Hindlimb muscle (tissue), 1 donor: Measurements from ENCODE around the gene KIAA0319L. TPM values are rescaled to one million over a fixed set of nuclear protein-coding genes. Genes with fewer than 3 reads are reported as not detected.
"Not testable (repeated sequence)": the region's sequence is repeated elsewhere in the genome, so short reads cannot be mapped to it uniquely, and the experiment has no call there.

ENCODE experiments used
- DNase-seq: peaks from one replicate; pipeline ENCODE4 v3.0.0-alpha.2; 2013
- polyA plus RNA-seq: library from polyadenylated mRNA; unstranded; fragments of 120-200 nt; gene quantifications from one replicate; pipeline ENCODE4 v1.2.1, GENCODE V29; 2013; ENCODE audit not compliant: insufficient read length

The KIAA0319L gene
- polyA plus RNA-seq, 1 donor = 41.3 TPM

DNA sequence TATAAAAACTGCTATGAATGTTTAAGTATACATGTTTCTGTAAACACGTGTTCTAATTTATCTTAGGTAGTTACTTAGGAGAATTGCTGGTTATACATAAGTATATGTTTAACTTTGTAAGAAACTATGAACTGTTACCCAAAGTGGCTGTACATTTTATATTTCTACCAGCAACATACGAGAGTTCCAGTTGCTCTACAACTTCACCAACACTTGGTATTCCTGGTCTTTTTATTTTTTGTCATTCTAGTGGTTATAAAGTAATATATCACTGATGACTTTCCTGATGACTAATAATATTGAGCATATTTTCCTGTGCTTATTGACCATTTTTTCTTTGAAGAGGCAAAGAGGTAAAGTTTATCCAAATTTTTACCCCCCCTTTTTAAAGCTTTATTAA lies 76.0 kb downstream of the KIAA0319L start:
- no peak for DNase-seq

GRCh38 chr1:35477870-35478269 lies 79.3 kb downstream of the KIAA0319L start:
- DNase-seq = no peak

GRCh38 chr1:35475856-35476674 lies 81.1 kb downstream of the KIAA0319L start:
- DNase-seq = no peak

GRCh38 chr1:35475356-35475755 lies 81.8 kb downstream of the KIAA0319L start:
- no peak for DNase-seq

DNA sequence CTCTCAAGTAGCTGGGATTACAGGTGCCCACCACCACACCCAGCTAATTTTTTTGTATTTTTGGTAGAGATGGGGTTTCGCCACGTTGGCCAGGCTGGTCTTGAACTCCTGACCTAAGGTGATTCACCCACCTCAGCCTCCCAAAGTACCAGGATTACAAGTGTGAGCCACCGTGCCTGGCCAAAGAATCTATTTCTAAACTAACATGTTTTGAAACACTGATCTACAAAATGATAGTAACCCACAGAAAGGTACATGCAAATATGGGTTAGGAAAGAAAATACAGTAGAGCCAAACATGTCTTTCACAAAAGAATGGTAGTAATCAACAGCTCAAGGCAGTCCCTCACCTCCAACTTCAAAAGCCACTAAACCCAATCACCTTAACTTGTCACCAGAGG lies 84.0 kb downstream of the KIAA0319L start:
- not testable (repeated sequence) for DNase-seq

- no peak for DNase-seq
Measured at GRCh38 chr1:35470977-35471613, 86.1 kb downstream of the KIAA0319L start.

- no peak for DNase-seq
Measured at GRCh38 chr1:35466120-35466519, 91.1 kb downstream of the KIAA0319L start.

- DNase-seq = not testable (repeated sequence)
Measured at GRCh38 chr1:35463749-35464148, 93.5 kb downstream of the KIAA0319L start.

- DNase-seq = no peak
Measured at GRCh38 chr1:35463232-35463631, 94.0 kb downstream of the KIAA0319L start.

- DNase-seq = no peak
Measured at GRCh38 chr1:35461966-35462651, 95.1 kb downstream of the KIAA0319L start.

- DNase-seq = no peak
Measured at GRCh38 chr1:35460796-35461195, 96.4 kb downstream of the KIAA0319L start.

DNA sequence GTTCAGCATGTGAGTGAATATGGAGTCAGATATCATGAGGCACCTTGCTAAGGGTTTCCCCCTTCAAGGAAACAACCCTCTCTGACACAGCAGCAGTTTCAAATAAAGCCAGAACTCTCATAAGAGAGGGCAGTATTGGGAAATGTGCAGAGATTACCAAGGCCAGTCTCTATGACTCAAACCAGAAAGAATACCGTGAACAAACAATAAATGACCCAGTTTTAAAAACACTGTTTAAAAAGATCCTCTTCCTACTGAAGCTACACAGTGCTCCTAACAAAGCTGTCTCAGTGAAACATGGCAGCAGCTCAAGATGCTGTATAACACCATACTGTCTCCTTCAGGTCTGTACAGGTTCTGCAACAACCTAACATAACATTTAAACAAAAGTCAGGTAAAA lies 102.6 kb downstream of the KIAA0319L start:
- no peak for DNase-seq

DNA sequence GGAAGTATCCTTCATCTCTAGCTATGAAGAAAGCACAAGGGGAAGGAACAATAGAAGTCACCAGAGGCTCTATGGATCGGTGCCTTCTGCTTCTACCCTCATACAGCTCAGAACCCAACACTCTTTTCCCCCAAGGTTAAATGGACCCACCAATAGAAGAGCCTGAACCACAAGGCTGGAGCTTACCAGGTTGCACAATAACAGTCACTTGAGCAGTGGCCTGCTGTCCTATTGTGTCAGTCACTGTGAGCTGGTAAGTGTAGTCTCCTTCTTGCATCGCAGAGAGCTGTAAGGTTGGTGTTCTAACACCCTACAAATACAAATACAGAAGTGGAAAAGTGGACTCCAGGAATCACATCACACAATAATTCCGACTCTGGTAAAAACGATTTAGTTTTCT lies 103.0 kb downstream of the KIAA0319L start:
- no peak for DNase-seq

DNA sequence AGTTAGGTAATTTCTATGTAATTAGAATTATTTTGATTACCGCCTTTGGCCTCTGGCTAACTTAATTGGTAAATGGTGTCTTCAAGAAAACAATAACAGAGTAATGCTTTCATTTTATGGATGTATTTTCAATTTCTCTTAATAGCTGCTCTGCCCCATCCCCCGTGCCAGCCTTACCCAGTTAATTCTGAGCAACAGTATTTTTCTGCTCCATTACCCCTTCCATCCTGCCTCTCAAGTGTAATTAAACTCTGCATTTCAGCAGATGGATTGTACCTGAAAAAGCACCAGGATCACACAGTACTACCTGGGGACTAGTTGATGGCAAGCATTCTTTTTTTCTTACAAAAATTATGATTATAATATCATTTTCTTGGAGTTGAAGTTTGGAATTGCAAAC lies 104.2 kb downstream of the KIAA0319L start:
- no peak for DNase-seq

DNA sequence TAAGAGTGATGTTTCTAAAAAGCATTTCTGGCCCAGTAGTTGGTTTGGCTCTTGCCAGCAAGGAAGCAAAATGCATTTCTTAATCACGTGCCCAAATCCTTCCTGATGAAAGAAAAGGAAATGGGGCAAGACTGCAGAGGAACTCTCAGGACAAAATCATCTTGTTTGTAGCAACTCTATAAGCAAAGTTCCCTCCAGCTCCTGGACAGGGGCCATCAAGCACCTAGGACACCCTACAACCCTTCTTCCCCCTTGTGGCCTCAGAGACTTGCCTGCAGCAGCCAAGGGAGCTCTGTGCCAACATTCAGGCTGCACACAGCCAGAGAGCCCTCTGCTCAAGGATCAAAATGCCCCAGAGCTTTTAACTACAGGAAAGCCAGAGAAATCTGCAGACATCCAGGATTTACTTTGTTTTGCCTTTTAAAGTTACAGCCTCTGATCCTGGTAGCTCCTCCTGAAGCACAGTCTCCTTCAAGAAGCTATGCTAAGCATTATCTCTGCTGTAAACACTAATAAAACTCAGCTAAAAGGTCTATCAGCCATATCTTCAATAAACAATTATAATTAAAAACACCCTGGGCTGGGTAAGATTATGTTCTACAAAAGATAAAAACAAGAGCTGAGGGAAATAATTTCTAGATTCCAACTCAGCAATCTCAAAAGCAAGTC lies 105.0 kb downstream of the KIAA0319L start:
- DNase-seq = peak; percentile 21

GRCh38 chr1:35451125-35451528 lies 106.1 kb downstream of the KIAA0319L start:
- DNase-seq = peak; percentile 79

DNA sequence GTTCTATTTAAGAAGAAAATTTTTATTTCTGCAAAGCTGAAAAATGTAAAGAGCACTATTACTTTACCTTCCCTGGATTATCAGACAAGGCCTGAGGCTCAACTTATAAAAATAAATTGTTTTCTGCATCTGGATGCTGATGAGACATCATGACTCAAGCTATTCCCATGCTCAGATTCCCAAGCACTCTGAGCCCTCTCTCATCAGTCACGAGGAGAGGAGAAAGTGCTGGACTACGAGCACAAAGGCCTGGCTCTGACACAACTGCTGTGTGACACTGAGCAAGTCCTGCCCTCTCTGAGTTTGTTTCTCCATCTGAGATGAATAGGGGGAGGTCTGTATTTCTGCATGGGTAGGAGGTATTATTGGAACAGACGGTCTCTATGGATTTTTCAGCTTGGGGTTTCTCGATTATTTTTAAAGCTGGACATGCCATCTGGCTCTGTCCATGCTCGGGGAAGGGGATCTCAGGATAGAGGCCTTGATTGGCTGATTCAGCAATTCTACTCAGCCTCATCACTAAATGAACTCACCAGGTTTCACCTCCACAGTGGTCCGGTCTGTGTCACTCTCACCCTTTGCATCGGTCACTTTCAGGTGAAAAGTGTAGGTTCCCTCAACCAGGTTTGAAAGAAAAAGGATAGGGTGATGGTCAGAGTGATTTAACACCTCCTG lies 107.7 kb downstream of the KIAA0319L start:
- no peak for DNase-seq

- no peak for DNase-seq
Measured at GRCh38 chr1:35448344-35448801, 108.8 kb downstream of the KIAA0319L start.

DNA sequence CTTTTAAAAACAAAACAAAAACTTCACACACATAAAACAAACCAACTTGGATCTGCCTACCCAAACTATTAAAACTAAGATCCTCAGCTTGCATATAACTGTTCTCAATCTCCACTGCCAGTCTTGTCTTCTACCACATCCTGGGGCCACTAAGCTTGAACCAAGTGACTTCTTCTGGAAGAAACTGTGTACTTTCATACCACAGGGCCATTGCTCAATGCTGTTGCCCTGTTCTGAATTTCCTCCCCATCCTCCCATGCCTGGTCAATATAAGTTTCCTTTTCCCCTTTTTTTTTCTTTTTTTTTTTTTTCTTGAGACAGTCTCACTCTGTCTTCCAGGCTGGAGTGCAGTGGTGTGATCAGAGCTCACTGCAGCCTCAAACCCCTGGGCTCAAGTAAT lies 109.9 kb downstream of the KIAA0319L start:
- DNase-seq = no peak

GRCh38 chr1:35444519-35444774 lies 112.8 kb downstream of the KIAA0319L start:
- DNase-seq = no peak

DNA sequence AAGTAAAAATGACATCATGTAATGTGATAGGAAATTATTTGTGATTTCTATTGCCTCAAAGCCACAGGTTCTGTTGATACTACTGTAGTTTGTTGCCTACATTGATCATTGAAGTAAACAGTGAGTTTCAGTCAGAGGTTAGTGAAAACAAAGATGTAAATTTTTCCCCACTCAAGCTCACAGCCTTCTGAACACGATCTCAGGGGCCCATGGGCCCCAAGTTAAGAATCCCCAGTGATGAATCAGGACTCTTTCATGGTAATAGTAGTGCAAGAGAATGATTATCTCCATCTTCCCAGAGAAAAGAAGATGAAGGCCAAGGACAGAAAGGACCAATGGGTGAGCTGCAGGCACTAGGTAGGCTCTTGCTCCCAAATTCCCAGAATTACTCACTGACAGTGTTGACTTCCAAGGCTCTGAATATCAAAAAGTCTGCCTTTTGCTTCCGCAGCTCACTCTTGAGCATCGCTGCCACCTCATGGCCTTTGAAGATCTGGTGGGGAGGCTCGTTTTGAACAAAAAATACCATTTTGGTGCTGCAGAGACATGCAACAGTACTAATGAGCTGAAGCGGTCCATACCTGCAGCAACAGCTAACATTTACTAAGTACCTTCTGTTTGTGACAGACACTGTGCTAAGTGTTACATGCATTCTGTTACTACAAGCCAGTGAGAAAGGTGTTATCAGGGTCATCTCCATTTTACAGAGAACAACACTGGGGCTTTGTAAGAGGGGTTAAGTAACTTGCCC lies 113.3 kb downstream of the KIAA0319L start:
- DNase-seq = no peak

DNA sequence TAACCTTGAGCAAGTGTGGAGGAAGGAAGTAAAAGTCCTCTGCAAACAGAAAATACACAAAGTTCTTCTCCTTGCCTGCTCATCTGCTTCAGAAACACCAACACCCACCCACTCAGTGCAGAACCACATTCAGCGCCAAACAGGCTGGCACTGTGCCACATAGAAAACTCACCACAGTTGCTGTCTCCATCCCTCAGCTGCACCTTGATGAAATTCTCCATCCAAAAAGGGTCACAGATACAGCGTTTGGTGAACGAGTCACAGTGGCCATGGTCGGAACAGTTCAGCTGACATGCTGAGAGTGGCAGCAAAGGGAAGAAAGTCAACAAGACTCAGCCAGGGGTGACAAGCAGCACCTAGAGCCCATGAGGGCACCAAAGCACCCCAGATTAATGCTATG lies 114.5 kb downstream of the KIAA0319L start:
- DNase-seq = no peak
